ENCODE data around the gene RDH5. TPM values are rescaled to one million over a fixed set of nuclear protein-coding genes. Genes with fewer than 3 reads are reported as not detected.

The RDH5 gene, protein sequence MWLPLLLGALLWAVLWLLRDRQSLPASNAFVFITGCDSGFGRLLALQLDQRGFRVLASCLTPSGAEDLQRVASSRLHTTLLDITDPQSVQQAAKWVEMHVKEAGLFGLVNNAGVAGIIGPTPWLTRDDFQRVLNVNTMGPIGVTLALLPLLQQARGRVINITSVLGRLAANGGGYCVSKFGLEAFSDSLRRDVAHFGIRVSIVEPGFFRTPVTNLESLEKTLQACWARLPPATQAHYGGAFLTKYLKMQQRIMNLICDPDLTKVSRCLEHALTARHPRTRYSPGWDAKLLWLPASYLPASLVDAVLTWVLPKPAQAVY
- polyA plus RNA-seq (2012; ENCODE audit: low read depth, missing spikeins): 7.2 TPM

DNA sequence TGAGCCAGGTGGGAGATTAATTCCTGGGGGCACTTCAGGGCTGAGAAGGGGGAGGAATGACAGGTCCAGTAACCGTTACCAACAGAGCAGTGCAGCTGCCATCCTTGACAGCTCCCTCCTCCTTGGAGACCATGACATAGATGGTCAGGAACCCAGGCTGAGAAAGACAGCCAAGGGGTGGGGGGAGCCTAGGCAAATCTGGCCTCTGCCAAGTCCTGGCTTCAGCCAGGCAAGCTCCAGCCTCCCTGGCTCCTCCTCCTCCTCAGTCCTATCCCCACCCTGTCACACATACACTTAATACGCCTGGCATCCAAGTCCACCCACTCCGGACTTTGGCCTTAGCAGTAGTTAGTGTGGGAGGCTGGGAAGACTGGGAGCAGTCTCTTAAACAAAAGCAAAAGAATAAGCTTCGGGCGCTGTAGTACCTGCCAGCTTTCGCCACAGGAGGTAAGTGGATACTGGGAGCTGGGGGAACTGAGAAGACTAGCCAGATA lies at the start of gene RDH5:
Gene RDH5 (plus strand): TSS at position 323 of the 494 bp plus-strand sequence. CDS start 792 bp downstream, outside the sequence.
- DNase-seq (ENCODE audit: insufficient read length, low spot score) (no peak), FAIRE-seq (no peak)
- TF ChIP-seq POU2F2 (IDR thresholded peaks at IDR 0.05; ENCODE audit: low read depth, low read length) (no peak), PAX5 (IDR thresholded peaks at IDR 0.05; ENCODE audit: insufficient read depth, low read length, severe bottlenecking) (no peak), TAF1 (IDR thresholded peaks at IDR 0.05; ENCODE audit: low read depth, low read length) (no peak), POLR2AphosphoS5 (IDR thresholded peaks at IDR 0.05; ENCODE audit: low read depth, low read length) (no peak), SPI1 (IDR thresholded peaks at IDR 0.05; ENCODE audit: low read depth, low read length) (no peak), POLR2A (IDR thresholded peaks at IDR 0.05; ENCODE audit: low read depth, low read length) (no peak)

DNA sequence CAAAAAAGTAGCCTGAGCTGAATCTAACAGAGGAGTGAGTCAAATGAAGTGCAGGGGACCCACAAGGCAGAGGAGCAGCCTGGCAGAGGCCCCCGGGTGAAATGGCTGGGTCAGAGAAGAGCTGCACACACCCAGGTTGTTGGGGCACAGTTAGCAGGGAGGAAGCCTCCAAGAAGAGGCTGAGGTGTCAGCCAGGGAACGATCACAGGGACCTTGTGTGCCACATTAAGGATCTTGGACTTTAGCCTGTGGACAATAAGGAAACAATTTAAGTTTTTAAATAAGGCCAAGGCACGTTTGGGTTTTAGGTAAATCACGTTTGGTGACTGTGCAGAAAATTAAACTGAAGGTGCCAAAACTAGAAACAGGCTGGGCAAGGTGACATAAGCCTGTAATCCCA lies 48.4 kb upstream of the RDH5 start:
- no peak for TF ChIP-seq POU2F2 (IDR thresholded peaks at IDR 0.05; ENCODE audit: low read depth, low read length)
- no peak for TF ChIP-seq SPI1 (IDR thresholded peaks at IDR 0.05; ENCODE audit: low read depth, low read length)
- TF ChIP-seq PAX5 (IDR thresholded peaks at IDR 0.05; ENCODE audit: insufficient read depth, low read length, severe bottlenecking): no peak
- no peak for TF ChIP-seq POLR2A (IDR thresholded peaks at IDR 0.05; ENCODE audit: low read depth, low read length)
- no peak for TF ChIP-seq POLR2AphosphoS5 (IDR thresholded peaks at IDR 0.05; ENCODE audit: low read depth, low read length)
- TF ChIP-seq TAF1 (IDR thresholded peaks at IDR 0.05; ENCODE audit: low read depth, low read length): no peak
- FAIRE-seq: no peak

DNA sequence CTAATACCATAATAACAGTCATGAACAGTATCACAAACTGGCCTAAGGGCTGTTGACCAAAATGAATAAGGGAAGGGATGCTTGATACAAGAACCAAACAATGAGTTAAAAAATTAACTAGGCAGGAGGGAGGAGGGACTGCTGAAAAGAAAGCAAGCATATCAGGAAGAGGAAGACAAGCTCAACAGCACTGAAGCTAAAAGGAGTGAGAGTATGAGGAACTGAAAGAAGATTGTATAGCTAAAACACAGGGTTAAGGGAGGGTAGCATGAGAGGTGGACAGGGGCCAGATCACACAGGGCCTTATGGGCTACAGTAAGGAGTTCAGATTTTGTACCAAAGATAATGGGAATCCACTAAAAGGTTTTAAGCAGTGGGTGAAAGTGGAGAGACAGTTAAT lies 46.6 kb upstream of the RDH5 start:
- FAIRE-seq (peak; percentile 88), DNase-seq (ENCODE audit: insufficient read length, low spot score) (no peak)
- TF ChIP-seq SPI1 (IDR thresholded peaks at IDR 0.05; ENCODE audit: low read depth, low read length) (peak; percentile 97), TAF1 (IDR thresholded peaks at IDR 0.05; ENCODE audit: low read depth, low read length) (peak; percentile 47; the same call in 1 of the 2 replicates), POLR2A (IDR thresholded peaks at IDR 0.05; ENCODE audit: low read depth, low read length) (0 out of 2 replicates have a peak, but pooled peaks have one; percentile 32), POLR2AphosphoS5 (IDR thresholded peaks at IDR 0.05; ENCODE audit: low read depth, low read length) (no peak)

More for the DNA sequence above, 48.4 kb upstream of the RDH5 start:
- DNase-seq (ENCODE audit: insufficient read length, low spot score): no peak

DNA sequence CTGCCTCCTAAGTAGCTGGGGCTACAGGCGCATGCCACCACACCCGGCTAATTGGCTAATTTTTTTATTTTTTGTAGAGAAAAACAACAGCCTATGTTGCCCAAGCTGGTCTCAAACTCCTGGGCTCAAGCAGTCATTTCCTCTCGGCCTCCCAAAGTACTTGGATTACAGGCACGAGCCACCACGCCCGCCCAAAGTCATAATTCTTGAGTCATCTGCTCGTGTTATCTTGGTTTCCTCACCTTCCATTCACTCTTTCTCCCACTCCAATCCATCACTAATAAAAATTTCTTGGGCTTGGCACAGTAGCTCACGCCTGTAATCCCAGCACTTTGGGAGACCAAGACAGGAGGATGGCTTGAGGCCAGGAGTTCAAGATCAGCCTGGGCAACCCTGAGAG lies 44.5 kb upstream of the RDH5 start:
- DNase-seq (ENCODE audit: insufficient read length, low spot score): no peak
- TF ChIP-seq PAX5 (IDR thresholded peaks at IDR 0.05; ENCODE audit: insufficient read depth, low read length, severe bottlenecking): no peak
- no peak for TF ChIP-seq POLR2A (IDR thresholded peaks at IDR 0.05; ENCODE audit: low read depth, low read length)
- TF ChIP-seq TAF1 (IDR thresholded peaks at IDR 0.05; ENCODE audit: low read depth, low read length): no peak
- no peak for TF ChIP-seq POU2F2 (IDR thresholded peaks at IDR 0.05; ENCODE audit: low read depth, low read length)
- TF ChIP-seq POLR2AphosphoS5 (IDR thresholded peaks at IDR 0.05; ENCODE audit: low read depth, low read length): no peak
- TF ChIP-seq SPI1 (IDR thresholded peaks at IDR 0.05; ENCODE audit: low read depth, low read length): no peak

DNA sequence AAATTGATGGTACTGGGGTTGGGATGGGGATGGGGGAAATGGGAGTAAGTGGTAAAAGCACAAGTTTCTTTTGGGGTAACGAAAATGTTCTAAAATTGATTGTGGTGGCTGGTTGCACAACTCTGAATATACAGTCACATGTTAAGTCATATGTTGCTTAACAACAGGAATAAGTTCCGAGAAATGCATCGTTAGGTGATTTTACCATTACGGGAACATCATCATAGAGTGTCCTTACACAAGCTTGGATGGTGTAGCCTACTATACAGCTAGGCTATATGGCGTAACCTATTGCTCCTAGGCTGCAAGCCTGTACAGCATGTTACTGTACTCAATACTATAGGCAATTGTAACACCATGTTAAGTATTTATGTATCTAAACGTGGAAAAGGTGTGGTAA lies 43.5 kb upstream of the RDH5 start:
- DNase-seq (ENCODE audit: insufficient read length, low spot score): no peak
- no peak for TF ChIP-seq SPI1 (IDR thresholded peaks at IDR 0.05; ENCODE audit: low read depth, low read length)
- TF ChIP-seq POLR2A (IDR thresholded peaks at IDR 0.05; ENCODE audit: low read depth, low read length): no peak
- no peak for TF ChIP-seq POLR2AphosphoS5 (IDR thresholded peaks at IDR 0.05; ENCODE audit: low read depth, low read length)
- TF ChIP-seq PAX5 (IDR thresholded peaks at IDR 0.05; ENCODE audit: insufficient read depth, low read length, severe bottlenecking): no peak
- TF ChIP-seq POU2F2 (IDR thresholded peaks at IDR 0.05; ENCODE audit: low read depth, low read length): no peak
- TF ChIP-seq TAF1 (IDR thresholded peaks at IDR 0.05; ENCODE audit: low read depth, low read length): no peak
- FAIRE-seq: no peak

More for the DNA sequence above, 44.5 kb upstream of the RDH5 start:
- FAIRE-seq: no peak

DNA sequence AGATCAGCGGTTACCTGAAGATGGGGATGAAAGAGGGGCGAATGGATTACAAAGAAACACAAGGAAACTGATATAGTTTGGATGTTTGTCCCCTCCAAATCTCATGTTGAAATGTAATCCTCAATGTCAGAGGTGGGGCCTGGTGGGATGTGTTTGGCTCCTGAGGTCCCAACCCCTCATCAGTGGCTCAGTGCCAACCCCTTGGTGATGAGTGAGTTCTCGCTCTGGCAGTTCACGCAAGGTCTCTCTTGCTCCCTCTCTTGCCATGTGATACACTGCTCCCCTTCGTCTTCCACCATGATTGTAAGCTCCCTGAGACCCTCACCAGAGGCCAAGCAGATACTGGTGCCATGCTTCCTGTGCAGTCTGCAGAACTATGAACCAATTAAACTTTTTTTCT lies 40.5 kb upstream of the RDH5 start:
- DNase-seq (ENCODE audit: insufficient read length, low spot score) (no peak), FAIRE-seq (no peak)
- TF ChIP-seq TAF1 (IDR thresholded peaks at IDR 0.05; ENCODE audit: low read depth, low read length) (no peak), POLR2AphosphoS5 (IDR thresholded peaks at IDR 0.05; ENCODE audit: low read depth, low read length) (no peak), PAX5 (IDR thresholded peaks at IDR 0.05; ENCODE audit: insufficient read depth, low read length, severe bottlenecking) (no peak), SPI1 (IDR thresholded peaks at IDR 0.05; ENCODE audit: low read depth, low read length) (no peak), POU2F2 (IDR thresholded peaks at IDR 0.05; ENCODE audit: low read depth, low read length) (no peak), POLR2A (IDR thresholded peaks at IDR 0.05; ENCODE audit: low read depth, low read length) (no peak)

DNA sequence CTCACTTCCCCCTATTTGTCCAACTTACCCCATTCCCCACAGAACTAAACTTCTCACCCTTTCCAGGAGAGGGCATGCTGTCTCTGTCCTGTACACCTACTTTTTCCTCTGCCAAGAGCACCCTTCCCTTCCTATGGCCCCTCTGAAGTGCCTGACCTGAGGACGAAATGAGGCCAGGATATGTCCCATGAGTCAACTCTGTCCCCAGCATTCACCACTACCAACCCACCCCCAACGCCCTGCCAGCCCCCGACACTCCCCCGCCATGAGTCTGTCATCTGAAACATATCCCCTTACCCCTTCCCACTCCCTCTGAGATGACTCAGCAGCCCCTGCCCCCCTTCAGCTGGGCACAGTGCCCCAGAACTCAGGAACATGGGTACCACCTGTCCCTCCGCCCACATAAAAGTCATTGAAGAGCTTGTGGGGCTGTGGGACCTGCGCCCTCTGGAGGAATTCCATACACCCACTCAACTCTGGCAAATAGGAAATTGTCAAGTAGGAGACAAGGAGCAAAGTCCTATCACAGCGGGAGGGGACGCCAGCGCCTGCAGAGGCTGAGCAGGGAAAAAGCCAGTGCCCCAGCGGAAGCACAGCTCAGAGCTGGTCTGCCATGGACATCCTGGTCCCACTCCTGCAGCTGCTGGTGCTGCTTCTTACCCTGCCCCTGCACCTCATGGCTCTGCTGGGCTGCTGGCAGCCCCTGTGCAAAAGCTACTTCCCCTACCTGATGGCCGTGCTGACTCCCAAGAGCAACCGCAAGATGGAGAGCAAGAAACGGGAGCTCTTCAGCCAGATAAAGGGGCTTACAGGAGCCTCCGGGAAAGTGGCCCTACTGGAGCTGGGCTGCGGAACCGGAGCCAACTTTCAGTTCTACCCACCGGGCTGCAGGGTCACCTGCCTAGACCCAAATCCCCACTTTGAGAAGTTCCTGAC lies 38.8 kb upstream of the RDH5 start:
- FAIRE-seq: peak; percentile 73
- TF ChIP-seq POU2F2 (IDR thresholded peaks at IDR 0.05; ENCODE audit: low read depth, low read length) (no peak), SPI1 (IDR thresholded peaks at IDR 0.05; ENCODE audit: low read depth, low read length) (no peak), POLR2AphosphoS5 (IDR thresholded peaks at IDR 0.05; ENCODE audit: low read depth, low read length) (no peak), PAX5 (IDR thresholded peaks at IDR 0.05; ENCODE audit: insufficient read depth, low read length, severe bottlenecking) (no peak)
- no peak for DNase-seq (ENCODE audit: insufficient read length, low spot score)

DNA sequence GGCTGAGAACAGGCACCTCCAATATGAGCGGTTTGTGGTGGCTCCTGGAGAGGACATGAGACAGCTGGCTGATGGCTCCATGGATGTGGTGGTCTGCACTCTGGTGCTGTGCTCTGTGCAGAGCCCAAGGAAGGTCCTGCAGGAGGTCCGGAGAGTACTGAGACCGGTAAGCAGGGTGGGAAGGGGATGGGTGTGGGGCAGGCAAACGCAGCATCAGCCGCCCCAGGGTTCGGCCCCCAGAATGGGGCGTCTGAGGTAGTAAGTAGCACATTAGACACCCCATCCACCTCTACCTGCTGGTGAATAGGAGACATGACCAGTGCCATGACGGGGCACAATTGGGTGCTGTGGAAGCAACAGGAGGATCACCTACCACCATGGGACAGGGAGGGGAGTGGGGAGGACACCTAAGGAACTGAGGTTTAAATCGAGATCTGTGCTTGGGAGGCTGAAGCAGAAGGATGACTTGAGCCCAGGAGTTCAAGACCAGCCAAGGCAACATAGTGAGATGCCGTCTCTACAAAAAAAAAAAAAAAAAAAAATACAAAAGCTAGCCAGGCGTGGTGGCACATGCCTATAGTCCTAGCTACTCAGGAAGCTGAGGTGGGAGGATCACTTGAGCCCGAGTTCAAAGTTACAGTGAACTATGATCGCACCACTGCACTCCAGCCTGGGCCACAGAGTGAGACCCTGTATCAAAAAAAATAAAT lies 38.0 kb upstream of the RDH5 start:
- FAIRE-seq: peak; percentile 26
- no peak for DNase-seq (ENCODE audit: insufficient read length, low spot score)

More for the DNA sequence above, 38.0 kb upstream of the RDH5 start:
- TF ChIP-seq POLR2A (IDR thresholded peaks at IDR 0.05; ENCODE audit: low read depth, low read length): no peak
- TF ChIP-seq SPI1 (IDR thresholded peaks at IDR 0.05; ENCODE audit: low read depth, low read length): no peak
- TF ChIP-seq PAX5 (IDR thresholded peaks at IDR 0.05; ENCODE audit: insufficient read depth, low read length, severe bottlenecking): no peak
- no peak for TF ChIP-seq TAF1 (IDR thresholded peaks at IDR 0.05; ENCODE audit: low read depth, low read length)
- no peak for TF ChIP-seq POLR2AphosphoS5 (IDR thresholded peaks at IDR 0.05; ENCODE audit: low read depth, low read length)
- TF ChIP-seq POU2F2 (IDR thresholded peaks at IDR 0.05; ENCODE audit: low read depth, low read length): no peak
